Thoracic aorta (tissue), 2 donors: ENCODE data around the gene CKS1B. TPM values are rescaled to one million over a fixed set of nuclear protein-coding genes. Genes with fewer than 3 reads are reported as not detected.

Experiments used
- ATAC-seq: fragments of 150-250 bp; one replicate; pipeline ENCODE4 v1.8.0; 2017; ENCODE audit warnings: low read depth; ENCODE audit not compliant: insufficient number of reproducible peaks, low FRiP score
- DNase-seq: peaks from one replicate; pipeline ENCODE4 v3.0.0-alpha.2; 2020; ENCODE audit warnings: low spot score
- H3K27ac ChIP-seq, 2 donors: fragments of 200-600 bp; sonication (generic); 1 replicate in 1 of 2; 2 replicates in 1 of 2; pipeline ENCODE4 v1.5.1; 2016; ENCODE audit warnings: mild to moderate bottlenecking in 2 of 2, moderate library complexity in 2 of 2
- H3K27me3 ChIP-seq: fragments of 200-600 bp; sonication (generic); replicated peaks from 2 replicates; pipeline ENCODE4 v1.6.0; 2016; ENCODE audit warnings: mild to moderate bottlenecking; ENCODE audit not compliant: insufficient read depth
- H3K36me3 ChIP-seq: fragments of 200-600 bp; sonication (generic); one replicate; pipeline ENCODE4 v1.5.1; 2016
- H3K4me1 ChIP-seq, 2 donors: fragments of 200-600 bp; sonication (generic); 1 replicate in 1 of 2; 2 replicates in 1 of 2; pipeline versions ENCODE4 v1.5.1 to v1.6.0; 2016; ENCODE audit warnings: low read depth in 2 of 2, mild to moderate bottlenecking in 1 of 2; ENCODE audit not compliant: control insufficient read depth in 1 of 2
- H3K4me3 ChIP-seq: fragments of 200-600 bp; sonication (generic); 2 replicates; pipeline ENCODE4 v1.5.1; 2016; ENCODE audit warnings: mild to moderate bottlenecking
- H3K9me3 ChIP-seq: fragments of 200-600 bp; sonication (generic); 2 replicates; pipeline ENCODE4 v1.5.1; 2016
- total RNA-seq, 2 donors: library from RNA; depleted of rRNA; stranded (reverse); fragments of >200 nt; gene quantifications; one replicate each; pipeline versions ENCODE4 v1.1.0 to v1.2.3, GENCODE V29; 2016
- TF ChIP-seq, protein P1 (sequence below): fragments of 200-600 bp; sonication (generic); IDR thresholded peaks from one replicate; pipeline ENCODE4 v1.5.1; 2019; ENCODE audit warnings: antibody characterized with exemption

CKS1B gene
- total RNA-seq, 2 donors from 2014 or later, result 13.5 to 23.7 TPM

DNA sequence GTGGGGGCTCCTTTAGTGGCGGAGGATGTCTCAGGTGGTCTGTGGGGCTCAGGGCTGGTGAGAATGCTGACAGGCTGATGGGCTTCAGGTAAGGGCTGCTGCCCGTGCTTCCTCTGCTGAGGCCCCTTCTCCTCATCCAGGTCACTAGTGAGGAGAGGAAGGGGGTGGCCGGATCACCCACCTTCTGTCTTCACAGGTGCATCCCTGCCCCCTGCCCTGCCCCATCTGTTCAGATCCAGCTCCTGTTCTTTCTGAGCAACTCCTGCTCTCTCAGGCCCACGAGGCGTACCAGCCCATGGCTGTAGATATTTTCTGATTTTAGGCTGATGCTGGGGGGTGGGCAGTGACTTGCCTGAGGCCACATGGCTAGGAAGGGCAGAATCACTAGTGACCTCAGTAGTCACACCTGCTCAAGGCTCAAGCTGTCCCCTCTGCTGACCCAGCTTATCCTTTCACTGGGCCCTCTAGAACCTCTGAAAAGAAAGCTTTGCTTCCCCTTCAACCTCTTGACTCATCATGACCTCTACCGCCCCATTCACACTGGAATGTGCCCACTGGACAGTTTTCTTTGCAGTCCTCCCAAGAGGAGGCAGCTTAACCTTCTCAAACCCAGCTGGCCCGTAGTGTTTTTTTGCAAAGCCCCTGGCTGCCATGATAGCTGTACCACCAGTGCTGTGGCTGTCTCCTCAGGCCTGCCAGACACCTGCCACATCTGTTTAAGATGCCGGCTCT is 44.3 kb downstream of the CKS1B start:
- no peaks in the 10 kb centered on the region for H3K36me3 ChIP-seq
- ATAC-seq, result no peak
- H3K9me3 ChIP-seq, result no peaks in the 10 kb centered on the region
- TF ChIP-seq, protein P1, sequence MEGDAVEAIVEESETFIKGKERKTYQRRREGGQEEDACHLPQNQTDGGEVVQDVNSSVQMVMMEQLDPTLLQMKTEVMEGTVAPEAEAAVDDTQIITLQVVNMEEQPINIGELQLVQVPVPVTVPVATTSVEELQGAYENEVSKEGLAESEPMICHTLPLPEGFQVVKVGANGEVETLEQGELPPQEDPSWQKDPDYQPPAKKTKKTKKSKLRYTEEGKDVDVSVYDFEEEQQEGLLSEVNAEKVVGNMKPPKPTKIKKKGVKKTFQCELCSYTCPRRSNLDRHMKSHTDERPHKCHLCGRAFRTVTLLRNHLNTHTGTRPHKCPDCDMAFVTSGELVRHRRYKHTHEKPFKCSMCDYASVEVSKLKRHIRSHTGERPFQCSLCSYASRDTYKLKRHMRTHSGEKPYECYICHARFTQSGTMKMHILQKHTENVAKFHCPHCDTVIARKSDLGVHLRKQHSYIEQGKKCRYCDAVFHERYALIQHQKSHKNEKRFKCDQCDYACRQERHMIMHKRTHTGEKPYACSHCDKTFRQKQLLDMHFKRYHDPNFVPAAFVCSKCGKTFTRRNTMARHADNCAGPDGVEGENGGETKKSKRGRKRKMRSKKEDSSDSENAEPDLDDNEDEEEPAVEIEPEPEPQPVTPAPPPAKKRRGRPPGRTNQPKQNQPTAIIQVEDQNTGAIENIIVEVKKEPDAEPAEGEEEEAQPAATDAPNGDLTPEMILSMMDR, result no peak
- no peak for DNase-seq
- no peak overlapping the region for H3K27ac ChIP-seq
- no peak overlapping the region for H3K4me3 ChIP-seq
- no peaks in the 10 kb centered on the region for H3K27me3 ChIP-seq
- peaks cover 8 to 10% of the 10 kb centered on the region in 2 donors for H3K4me1 ChIP-seq

DNA sequence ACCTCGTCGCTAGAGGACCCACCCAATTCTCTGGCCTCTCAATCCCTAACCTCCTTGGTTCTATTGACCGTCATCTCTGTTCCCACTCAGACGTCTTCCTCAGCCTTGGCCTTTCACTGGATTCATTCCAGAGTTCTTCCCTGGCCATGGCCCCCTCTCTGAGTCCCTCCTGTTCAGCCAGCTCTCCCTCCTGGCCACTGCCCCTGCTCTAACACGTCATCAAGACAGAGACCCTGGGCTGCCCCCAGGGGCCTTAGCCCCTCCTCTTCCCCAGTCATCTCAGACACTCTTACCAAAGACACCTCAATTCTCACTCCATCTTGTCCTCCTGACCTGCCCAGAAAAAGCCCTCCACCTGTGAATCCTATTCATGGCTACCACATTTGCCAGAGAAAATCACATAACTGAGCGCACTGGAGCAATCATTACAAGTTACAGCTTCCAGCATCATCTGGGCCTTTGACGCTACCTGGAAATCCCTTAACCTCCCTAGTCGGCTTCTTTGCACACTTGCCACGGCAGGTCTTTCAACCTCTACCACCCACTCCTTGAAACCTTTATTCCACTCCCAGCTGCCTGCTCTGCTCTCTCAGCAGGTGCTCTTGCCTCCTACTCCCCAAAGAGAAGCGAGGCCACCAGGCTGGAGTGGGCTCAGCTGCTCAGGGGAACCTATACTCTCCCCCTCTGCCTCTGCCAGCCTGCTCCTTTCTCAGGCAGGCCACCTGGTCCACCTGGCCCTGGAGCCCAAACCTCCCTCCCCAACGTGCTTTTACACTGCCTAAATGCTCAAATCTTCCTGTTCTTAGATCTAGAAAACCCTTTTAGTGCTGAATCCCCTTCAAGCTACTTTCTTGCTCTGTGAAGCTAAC is 45.1 kb downstream of the CKS1B start:
- Histone ChIP-seq H3K27me3 (no peaks in the 10 kb centered on the region), H3K27ac (no peak overlapping the region), H3K9me3 (no peaks in the 10 kb centered on the region), H3K4me3 (no peak overlapping the region), H3K4me1 (peaks cover 8 to 10% of the 10 kb centered on the region in 2 donors), H3K36me3 (no peaks in the 10 kb centered on the region)
- TF ChIP-seq, protein P1, result no peak
- ATAC-seq (no peak), DNase-seq (no peak)

GRCh38 chr1:155022136-155022926 is 47.9 kb downstream of the CKS1B start:
- TF ChIP-seq, protein P1, result no peak
- DNase-seq (no peak), ATAC-seq (no peak)
- no peaks in the 10 kb centered on the region for H3K9me3 ChIP-seq
- no peaks in the 10 kb centered on the region for H3K27me3 ChIP-seq
- no peak overlapping the region for H3K27ac ChIP-seq
- no peaks in the 10 kb centered on the region for H3K36me3 ChIP-seq
- H3K4me1 ChIP-seq, result peaks cover 6 to 8% of the 10 kb centered on the region in 2 donors
- no peak overlapping the region for H3K4me3 ChIP-seq

GRCh38 chr1:155022927-155023236 is 48.4 kb downstream of the CKS1B start:
- no peak for DNase-seq
- no peak overlapping the region for H3K27ac ChIP-seq
- ATAC-seq, result no peak
- no peaks in the 10 kb centered on the region for H3K9me3 ChIP-seq
- no peaks in the 10 kb centered on the region for H3K36me3 ChIP-seq
- TF ChIP-seq, protein P1, result no peak
- no peak overlapping the region for H3K4me3 ChIP-seq
- H3K27me3 ChIP-seq, result no peaks in the 10 kb centered on the region
- peaks cover 3 to 4% of the 10 kb centered on the region in 2 donors for H3K4me1 ChIP-seq

- Histone ChIP-seq H3K36me3 (no peaks in the 10 kb centered on the region), H3K4me1 (no peaks in the 10 kb centered on the region), H3K27ac (no peak overlapping the region), H3K9me3 (no peaks in the 10 kb centered on the region), H3K4me3 (no peak overlapping the region), H3K27me3 (no peaks in the 10 kb centered on the region)
- TF ChIP-seq, protein P1, result no peak
- ATAC-seq, result no peak
- no peak for DNase-seq
Measured at GRCh38 chr1:155023627-155024026, 49.1 kb downstream of the CKS1B start.
